ENCODE measurements around the gene ZNF18. TPM values are rescaled to one million over a fixed set of nuclear protein-coding genes. Genes with fewer than 3 reads are reported as not detected.

Gene ZNF18
- total and polyA plus RNA-seq, 2 experiments from 2014 or later = 5.9 to 9.8 TPM

DNA sequence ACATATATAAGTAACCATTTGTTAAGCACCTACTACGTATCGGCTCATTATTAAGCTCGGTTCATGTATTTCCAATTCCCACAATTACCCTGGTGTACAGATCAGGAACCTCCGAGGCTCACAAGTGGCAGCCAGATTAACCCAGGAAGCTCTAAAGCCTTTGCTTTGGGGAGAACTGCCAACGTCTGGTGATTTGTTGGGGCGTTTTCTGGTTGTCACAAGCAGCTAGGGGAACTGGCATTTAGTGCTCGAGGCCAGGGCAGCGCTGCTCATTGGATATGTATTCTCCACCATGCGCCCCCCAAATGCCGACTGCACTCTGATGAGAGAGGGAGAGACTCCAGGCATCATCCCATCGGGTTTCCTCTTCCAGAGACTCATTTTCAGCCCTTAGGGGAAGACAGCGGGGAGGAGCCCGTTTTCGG lies 541 bp downstream of the ZNF18 start (continued):
- TF ChIP-seq, protein P1, sequence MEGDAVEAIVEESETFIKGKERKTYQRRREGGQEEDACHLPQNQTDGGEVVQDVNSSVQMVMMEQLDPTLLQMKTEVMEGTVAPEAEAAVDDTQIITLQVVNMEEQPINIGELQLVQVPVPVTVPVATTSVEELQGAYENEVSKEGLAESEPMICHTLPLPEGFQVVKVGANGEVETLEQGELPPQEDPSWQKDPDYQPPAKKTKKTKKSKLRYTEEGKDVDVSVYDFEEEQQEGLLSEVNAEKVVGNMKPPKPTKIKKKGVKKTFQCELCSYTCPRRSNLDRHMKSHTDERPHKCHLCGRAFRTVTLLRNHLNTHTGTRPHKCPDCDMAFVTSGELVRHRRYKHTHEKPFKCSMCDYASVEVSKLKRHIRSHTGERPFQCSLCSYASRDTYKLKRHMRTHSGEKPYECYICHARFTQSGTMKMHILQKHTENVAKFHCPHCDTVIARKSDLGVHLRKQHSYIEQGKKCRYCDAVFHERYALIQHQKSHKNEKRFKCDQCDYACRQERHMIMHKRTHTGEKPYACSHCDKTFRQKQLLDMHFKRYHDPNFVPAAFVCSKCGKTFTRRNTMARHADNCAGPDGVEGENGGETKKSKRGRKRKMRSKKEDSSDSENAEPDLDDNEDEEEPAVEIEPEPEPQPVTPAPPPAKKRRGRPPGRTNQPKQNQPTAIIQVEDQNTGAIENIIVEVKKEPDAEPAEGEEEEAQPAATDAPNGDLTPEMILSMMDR (conservative IDR thresholded peaks at IDR 0.05; ENCODE audit: low read depth in 2 of 2) = no peak
- TF ChIP-seq JUNB (IDR thresholded peaks at IDR 0.05; ENCODE audit: unreplicated experiment) = no peak

DNA sequence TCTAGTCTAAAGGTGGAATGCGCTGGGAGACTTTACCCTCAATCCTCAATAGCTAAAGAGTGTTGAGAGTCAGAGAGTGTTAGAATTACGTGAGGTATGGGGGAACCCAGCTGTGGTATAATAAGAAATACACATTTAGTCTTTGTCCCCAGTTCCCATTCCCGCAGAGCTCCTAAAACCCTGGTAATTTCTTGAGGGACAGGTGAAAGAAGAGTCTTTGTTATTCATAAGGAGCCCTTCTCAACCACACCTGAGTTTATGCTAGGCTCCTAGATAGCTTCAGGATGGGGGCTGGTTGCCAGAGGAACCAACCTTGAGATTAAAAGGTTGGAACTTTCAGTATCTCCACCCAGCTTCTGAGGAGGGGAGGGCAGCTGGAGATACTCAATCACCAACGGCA lies 5.8 kb downstream of the ZNF18 start:
- peak; percentile 54 for DNase-seq (ENCODE audit: low spot score)

More for the DNA sequence above, 5.8 kb downstream of the ZNF18 start:
- Histone ChIP-seq H3K79me2 (replicated peaks; ENCODE audit: insufficient read depth) (peaks cover 8% of the 10 kb centered on the region; the same call in 1 of the 2 replicates), H3K27ac (ENCODE audit: low read depth) (peak overlapping the region; percentile 79), H3K4me1 (ENCODE audit: insufficient read depth) (peaks cover 33% of the 10 kb centered on the region), H3K9me2 (ENCODE audit: insufficient read depth) (0 out of 2 replicates have a peak, but pooled peaks cover 2% of the 10 kb centered on the region), H2AFZ (no peak overlapping the region), H4K20me1 (replicated peaks; ENCODE audit: insufficient read depth) (no peaks in the 10 kb centered on the region), H3K36me3 (ENCODE audit: insufficient read depth) (no peaks in the 10 kb centered on the region), H3K4me3 (no peak overlapping the region), H3K4me2 (peak overlapping the region; percentile 41), H3F3A (replicated peaks; ENCODE audit: low read depth) (no peaks in the 10 kb centered on the region), H3K27me3 (ENCODE audit: insufficient read depth) (no peaks in the 10 kb centered on the region)
- H3K27me3 Mint-ChIP-seq (ENCODE audit: insufficient read depth, low read depth, poor library complexity) = no peaks in the 10 kb centered on the region
- H3K4me3 Mint-ChIP-seq = no peak overlapping the region
- peaks cover 50% of the 10 kb centered on the region for H3K4me1 Mint-ChIP-seq
- no peaks in the 10 kb centered on the region; the same call in 2 of the 3 replicates for H3K9me3 Mint-ChIP-seq
- TF ChIP-seq EZH2phosphoT487 (IDR thresholded peaks at IDR 0.05; ENCODE audit: unreplicated experiment) (no peak), ZNF331 (CRISPR knock-in tag; IDR thresholded peaks at IDR 0.05; ENCODE audit: low read depth) (no peak), JUNB (IDR thresholded peaks at IDR 0.05; ENCODE audit: unreplicated experiment) (no peak), EZH2 (IDR thresholded peaks at IDR 0.05; ENCODE audit: low read depth, unreplicated experiment) (no peak), NANOG (IDR thresholded peaks at IDR 0.05; ENCODE audit: borderline replicate concordance) (no peak), ZNF114 (CRISPR knock-in tag; IDR thresholded peaks at IDR 0.05) (no peak)
- TF ChIP-seq, protein P2, sequence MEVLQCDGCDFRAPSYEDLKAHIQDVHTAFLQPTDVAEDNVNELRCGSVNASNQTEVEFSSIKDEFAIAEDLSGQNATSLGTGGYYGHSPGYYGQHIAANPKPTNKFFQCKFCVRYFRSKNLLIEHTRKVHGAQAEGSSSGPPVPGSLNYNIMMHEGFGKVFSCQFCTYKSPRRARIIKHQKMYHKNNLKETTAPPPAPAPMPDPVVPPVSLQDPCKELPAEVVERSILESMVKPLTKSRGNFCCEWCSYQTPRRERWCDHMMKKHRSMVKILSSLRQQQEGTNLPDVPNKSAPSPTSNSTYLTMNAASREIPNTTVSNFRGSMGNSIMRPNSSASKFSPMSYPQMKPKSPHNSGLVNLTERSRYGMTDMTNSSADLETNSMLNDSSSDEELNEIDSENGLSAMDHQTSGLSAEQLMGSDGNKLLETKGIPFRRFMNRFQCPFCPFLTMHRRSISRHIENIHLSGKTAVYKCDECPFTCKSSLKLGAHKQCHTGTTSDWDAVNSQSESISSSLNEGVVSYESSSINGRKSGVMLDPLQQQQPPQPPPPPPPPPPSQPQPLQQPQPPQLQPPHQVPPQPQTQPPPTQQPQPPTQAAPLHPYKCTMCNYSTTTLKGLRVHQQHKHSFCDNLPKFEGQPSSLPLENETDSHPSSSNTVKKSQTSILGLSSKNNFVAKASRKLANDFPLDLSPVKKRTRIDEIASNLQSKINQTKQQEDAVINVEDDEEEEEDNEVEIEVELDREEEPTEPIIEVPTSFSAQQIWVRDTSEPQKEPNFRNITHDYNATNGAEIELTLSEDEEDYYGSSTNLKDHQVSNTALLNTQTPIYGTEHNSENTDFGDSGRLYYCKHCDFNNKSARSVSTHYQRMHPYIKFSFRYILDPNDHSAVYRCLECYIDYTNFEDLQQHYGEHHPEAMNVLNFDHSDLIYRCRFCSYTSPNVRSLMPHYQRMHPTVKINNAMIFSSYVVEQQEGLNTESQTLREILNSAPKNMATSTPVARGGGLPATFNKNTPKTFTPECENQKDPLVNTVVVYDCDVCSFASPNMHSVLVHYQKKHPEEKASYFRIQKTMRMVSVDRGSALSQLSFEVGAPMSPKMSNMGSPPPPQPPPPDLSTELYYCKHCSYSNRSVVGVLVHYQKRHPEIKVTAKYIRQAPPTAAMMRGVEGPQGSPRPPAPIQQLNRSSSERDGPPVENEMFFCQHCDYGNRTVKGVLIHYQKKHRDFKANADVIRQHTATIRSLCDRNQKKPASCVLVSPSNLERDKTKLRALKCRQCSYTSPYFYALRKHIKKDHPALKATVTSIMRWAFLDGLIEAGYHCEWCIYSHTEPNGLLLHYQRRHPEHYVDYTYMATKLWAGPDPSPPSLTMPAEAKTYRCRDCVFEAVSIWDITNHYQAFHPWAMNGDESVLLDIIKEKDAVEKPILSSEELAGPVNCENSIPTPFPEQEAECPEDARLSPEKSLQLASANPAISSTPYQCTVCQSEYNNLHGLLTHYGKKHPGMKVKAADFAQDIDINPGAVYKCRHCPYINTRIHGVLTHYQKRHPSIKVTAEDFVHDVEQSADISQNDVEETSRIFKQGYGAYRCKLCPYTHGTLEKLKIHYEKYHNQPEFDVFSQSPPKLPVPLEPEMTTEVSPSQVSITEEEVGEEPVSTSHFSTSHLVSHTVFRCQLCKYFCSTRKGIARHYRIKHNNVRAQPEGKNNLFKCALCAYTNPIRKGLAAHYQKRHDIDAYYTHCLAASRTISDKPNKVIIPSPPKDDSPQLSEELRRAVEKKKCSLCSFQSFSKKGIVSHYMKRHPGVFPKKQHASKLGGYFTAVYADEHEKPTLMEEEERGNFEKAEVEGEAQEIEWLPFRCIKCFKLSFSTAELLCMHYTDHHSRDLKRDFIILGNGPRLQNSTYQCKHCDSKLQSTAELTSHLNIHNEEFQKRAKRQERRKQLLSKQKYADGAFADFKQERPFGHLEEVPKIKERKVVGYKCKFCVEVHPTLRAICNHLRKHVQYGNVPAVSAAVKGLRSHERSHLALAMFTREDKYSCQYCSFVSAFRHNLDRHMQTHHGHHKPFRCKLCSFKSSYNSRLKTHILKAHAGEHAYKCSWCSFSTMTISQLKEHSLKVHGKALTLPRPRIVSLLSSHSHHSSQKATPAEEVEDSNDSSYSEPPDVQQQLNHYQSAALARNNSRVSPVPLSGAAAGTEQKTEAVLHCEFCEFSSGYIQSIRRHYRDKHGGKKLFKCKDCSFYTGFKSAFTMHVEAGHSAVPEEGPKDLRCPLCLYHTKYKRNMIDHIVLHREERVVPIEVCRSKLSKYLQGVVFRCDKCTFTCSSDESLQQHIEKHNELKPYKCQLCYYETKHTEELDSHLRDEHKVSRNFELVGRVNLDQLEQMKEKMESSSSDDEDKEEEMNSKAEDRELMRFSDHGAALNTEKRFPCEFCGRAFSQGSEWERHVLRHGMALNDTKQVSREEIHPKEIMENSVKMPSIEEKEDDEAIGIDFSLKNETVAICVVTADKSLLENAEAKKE (CRISPR knock-in tag; IDR thresholded peaks at IDR 0.05) = peak; percentile 92
- TF ChIP-seq, protein P3, sequence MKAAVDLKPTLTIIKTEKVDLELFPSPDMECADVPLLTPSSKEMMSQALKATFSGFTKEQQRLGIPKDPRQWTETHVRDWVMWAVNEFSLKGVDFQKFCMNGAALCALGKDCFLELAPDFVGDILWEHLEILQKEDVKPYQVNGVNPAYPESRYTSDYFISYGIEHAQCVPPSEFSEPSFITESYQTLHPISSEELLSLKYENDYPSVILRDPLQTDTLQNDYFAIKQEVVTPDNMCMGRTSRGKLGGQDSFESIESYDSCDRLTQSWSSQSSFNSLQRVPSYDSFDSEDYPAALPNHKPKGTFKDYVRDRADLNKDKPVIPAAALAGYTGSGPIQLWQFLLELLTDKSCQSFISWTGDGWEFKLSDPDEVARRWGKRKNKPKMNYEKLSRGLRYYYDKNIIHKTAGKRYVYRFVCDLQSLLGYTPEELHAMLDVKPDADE (IDR thresholded peaks at IDR 0.05) = no peak
- no peak overlapping the region for H3K27ac Mint-ChIP-seq
- peaks cover 43% of the 10 kb centered on the region for H3K36me3 Mint-ChIP-seq (ENCODE audit: low read depth)
- ATAC-seq = peak; percentile 75

Data from GM23338 (cell line).